Dermis lymphatic vessel endothelial cell (primary cell): ENCODE data around the gene GPR101. TPM values are rescaled to one million over a fixed set of nuclear protein-coding genes. Genes with fewer than 3 reads are reported as not detected.

ENCODE experiments used
- total RNA-seq: library from RNA; depleted of rRNA; stranded (reverse); fragments of >200 nt; gene quantifications from 2 replicates; pipeline ENCODE4 v1.2.1, GENCODE V29; 2014

Gene GPR101
- not detected in 2 replicates for total RNA-seq

GRCh38 chrX:137033774-137034507, at the start of gene GPR101:
Gene GPR101 (minus strand): TSS chrX:137033995. CDS start chrX:137031674, 2,321 bp downstream.

Other genes starting within 250 kb of the GPR101 start
- gene RBMX, start 153.3 kb downstream of the GPR101 start, total RNA-seq = 128 and 223 TPM in 2 replicates